GM06990 (cell line): ENCODE results near the gene KCNAB1.

ENCODE experiments used
- DNase-seq: peaks from one replicate; pipeline ENCODE4 v3.0.0-alpha.2; 2011; ENCODE audit not compliant: insufficient read length; ENCODE audit errors: extremely low read depth
- H3K27me3 ChIP-seq: replicated peaks from 2 replicates; pipeline ENCODE4 v1.6.0; 2011; ENCODE audit warnings: low read length; ENCODE audit not compliant: control insufficient read depth, insufficient read depth
- H3K36me3 ChIP-seq: 2 replicates; pipeline ENCODE4 v1.5.1; 2011; ENCODE audit warnings: low read length; ENCODE audit not compliant: control insufficient read depth, insufficient read depth
- H3K4me3 ChIP-seq: replicated peaks from 2 replicates; pipeline ENCODE4 v1.5.1; 2011; ENCODE audit warnings: low read depth, mild to moderate bottlenecking, control low read depth, low read length
- TF ChIP-seq, protein P1 (sequence below): IDR thresholded peaks from 2 replicates; pipeline ENCODE4 v1.5.1; 2011; ENCODE audit warnings: low read length, control low read depth, mild to moderate bottlenecking, inconsistent platforms; ENCODE audit not compliant: insufficient read depth, poor library complexity, severe bottlenecking

Gene KCNAB1

DNA sequence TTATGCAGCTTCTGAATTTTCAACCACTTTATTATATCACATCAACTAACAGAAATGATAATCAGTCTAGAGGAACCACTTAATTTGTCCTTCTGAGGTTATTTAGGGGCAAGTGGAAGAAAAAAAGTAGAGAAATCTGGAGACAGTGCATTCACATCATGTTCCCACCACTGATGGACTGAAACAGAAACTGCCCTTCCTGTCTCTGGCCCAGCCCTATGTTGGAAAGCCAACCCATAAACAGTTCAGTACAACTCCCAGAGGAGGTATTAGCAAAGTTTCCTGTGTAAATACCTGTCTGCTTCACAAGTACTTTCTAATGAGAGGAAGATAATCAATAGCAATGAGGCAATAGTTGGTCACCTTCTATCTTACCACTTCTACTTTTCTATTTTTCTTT lies 228.7 kb downstream of the KCNAB1 start:
- DNase-seq, result no peak
- Histone ChIP-seq H3K4me3 (no peak overlapping the region), H3K27me3 (no peaks in the 10 kb centered on the region; the same call in none of the 2 replicates), H3K36me3 (no peaks in the 10 kb centered on the region)
- TF ChIP-seq, protein P1, sequence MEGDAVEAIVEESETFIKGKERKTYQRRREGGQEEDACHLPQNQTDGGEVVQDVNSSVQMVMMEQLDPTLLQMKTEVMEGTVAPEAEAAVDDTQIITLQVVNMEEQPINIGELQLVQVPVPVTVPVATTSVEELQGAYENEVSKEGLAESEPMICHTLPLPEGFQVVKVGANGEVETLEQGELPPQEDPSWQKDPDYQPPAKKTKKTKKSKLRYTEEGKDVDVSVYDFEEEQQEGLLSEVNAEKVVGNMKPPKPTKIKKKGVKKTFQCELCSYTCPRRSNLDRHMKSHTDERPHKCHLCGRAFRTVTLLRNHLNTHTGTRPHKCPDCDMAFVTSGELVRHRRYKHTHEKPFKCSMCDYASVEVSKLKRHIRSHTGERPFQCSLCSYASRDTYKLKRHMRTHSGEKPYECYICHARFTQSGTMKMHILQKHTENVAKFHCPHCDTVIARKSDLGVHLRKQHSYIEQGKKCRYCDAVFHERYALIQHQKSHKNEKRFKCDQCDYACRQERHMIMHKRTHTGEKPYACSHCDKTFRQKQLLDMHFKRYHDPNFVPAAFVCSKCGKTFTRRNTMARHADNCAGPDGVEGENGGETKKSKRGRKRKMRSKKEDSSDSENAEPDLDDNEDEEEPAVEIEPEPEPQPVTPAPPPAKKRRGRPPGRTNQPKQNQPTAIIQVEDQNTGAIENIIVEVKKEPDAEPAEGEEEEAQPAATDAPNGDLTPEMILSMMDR, result no peak

DNA sequence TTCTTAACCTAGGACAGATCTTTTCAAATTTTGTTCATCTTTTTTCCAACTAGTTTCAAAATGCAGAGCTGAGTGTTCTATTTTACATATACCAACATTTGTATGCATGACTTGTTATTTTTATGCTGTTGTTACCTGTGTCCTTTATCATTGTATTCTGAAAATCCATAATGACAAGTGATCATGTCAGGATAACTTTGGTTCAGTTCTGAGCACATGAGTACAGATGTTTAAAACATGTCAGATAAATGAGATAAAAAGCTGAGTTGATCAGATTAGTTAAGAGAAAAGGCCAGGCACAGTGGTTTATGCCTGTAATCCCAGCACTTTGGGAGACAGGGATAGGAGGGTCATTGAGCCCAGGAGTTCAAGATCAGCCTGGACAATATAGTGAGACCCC lies 229.6 kb downstream of the KCNAB1 start:
- Histone ChIP-seq H3K36me3 (no peaks in the 10 kb centered on the region), H3K4me3 (no peak overlapping the region), H3K27me3 (no peaks in the 10 kb centered on the region; the same call in none of the 2 replicates)
- DNase-seq, result no peak
- TF ChIP-seq, protein P1, result no peak

DNA sequence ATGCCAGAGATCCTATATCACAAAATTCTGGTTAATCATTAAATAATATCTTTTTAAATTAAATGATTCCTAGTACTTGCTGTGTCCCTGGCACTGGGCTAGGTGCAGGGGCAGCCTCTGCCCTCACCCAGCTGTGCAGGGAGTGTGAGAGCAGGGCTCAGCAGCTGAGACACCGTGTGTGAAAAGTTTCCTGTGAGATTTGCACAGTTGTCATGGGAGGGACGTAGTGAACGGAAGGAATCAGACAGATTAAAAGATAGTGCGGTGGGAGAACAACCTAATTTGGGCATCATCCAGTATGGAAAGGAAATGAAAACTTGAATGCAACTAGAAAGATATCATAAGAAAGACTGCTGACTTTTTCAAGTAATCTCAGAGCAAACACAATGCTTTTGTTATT lies 230.4 kb downstream of the KCNAB1 start:
- Histone ChIP-seq H3K36me3 (no peaks in the 10 kb centered on the region), H3K4me3 (no peak overlapping the region), H3K27me3 (no peaks in the 10 kb centered on the region; the same call in none of the 2 replicates)
- DNase-seq, result no peak
- TF ChIP-seq, protein P1, result no peak

DNA sequence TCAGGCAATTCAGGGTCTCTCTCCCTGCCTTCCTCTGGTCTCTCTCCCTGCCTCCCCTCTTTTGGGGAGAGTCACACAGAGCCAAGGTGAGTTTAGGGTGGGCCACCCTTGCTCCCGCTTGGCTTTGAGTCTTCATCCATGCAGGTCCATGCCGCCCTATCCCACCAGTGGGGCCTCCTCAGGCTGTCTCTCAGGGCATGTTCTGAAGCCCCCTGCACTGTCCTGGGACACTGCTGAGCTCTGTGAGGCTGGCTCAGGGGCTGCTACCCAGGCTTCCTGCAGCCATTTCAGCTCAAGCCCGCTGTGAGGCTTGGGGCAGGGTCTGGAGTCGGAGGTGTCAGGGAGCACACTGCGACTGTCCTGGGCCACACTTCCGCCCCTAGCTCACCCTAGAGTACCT lies 231.4 kb downstream of the KCNAB1 start:
- Histone ChIP-seq H3K36me3 (no peaks in the 10 kb centered on the region), H3K27me3 (no peaks in the 10 kb centered on the region; the same call in none of the 2 replicates), H3K4me3 (no peak overlapping the region)
- TF ChIP-seq, protein P1, result no peak
- DNase-seq, result no peak

DNA sequence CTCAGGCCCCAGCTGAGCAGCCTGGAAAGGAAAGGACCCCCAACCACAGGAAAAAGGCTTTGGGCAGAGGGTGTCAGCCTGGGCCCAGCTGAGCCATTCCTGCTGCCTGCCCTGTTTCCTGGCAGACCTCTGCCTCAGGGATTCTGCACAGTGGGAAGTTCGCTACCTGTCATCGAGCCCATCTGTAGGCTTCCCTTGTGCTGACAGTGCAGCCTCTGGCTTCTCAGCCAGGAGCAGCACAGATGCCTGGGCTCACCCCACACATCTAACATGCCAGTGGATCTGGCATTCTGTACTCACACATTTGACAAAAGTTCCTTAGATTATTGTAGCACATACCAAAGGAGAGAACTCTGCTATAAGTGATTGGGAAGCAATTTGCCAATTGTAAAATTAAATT lies 232.3 kb downstream of the KCNAB1 start:
- Histone ChIP-seq H3K4me3 (no peak overlapping the region), H3K36me3 (no peaks in the 10 kb centered on the region), H3K27me3 (no peaks in the 10 kb centered on the region; the same call in none of the 2 replicates)
- DNase-seq, result no peak
- TF ChIP-seq, protein P1, result no peak

DNA sequence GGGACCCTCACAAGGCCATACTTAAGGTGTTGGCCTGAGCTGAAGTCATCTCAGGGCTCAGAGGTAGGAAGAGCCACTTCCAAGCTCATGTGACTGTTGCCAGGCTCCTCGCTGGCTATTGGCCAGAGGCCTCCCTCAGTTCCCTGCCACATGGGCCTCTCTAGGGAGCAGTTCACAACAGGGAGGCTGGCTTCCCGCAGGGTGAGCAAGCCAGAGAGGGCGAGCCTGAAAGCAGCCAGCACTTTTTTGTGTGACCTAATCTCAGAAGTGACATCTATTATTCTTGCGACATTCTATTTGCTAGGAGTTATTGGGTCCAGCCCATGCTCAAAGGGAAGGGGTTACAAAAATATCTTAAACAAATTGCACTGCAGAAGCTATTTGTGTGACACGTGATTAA lies 233.2 kb downstream of the KCNAB1 start:
- Histone ChIP-seq H3K36me3 (no peaks in the 10 kb centered on the region), H3K27me3 (no peaks in the 10 kb centered on the region; the same call in none of the 2 replicates), H3K4me3 (no peak overlapping the region)
- TF ChIP-seq, protein P1, result no peak
- DNase-seq, result no peak
